PC-9 (cell line): Measurements from ENCODE around the gene ELAVL3. TPM values are rescaled to one million over a fixed set of nuclear protein-coding genes. Genes with fewer than 3 reads are reported as not detected.

Experiments used
- BruUV-seq: library from RNA; stranded (reverse); fragments of 400-500 nt; replicated peaks from 2 replicates; lab custom pipeline; 2021; lab: Mats Ljungman, UMichigan
- CTCF ChIA-PET: fragments of 300-600 bp; sonication (Branson Sonifier 250); formaldehyde crosslinking; loops from one replicate; lab custom pipeline; 2022; ENCODE audit warnings: antibody characterized with exemption; lab: Charles Lee
- POLR2A ChIA-PET: fragments of 300-600 bp; sonication (Branson Sonifier 250); formaldehyde crosslinking; loops from one replicate; lab custom pipeline; 2022; ENCODE audit warnings: antibody characterized with exemption; ENCODE audit not compliant: unreplicated experiment; lab: Charles Lee
- DNase-seq, 2 experiments: peaks; one replicate each; pipeline versions ENCODE4 v3.0.0 to v3.0.0-alpha.2; 2015 to 2022; ENCODE audit warnings: mixed read lengths in 1 of 2
- H2AFZ ChIP-seq: fragments of 200-600 bp; sonication (generic); 2 replicates; pipeline ENCODE4 v1.8.1; 2017; ENCODE audit warnings: antibody characterized with exemption
- H3F3A ChIP-seq: fragments of 200-600 bp; sonication (generic); 2 replicates; pipeline ENCODE4 v1.8.1; 2017; ENCODE audit warnings: antibody characterized with exemption, mild to moderate bottlenecking, low read depth; ENCODE audit not compliant: insufficient read depth
- H3K27ac ChIP-seq: fragments of 200-600 bp; sonication (generic); 2 replicates; pipeline ENCODE4 v1.6.1; 2016; ENCODE audit warnings: mixed run types
- H3K27me3 ChIP-seq: fragments of 200-600 bp; sonication (generic); 2 replicates; pipeline ENCODE4 v1.6.1; 2016; ENCODE audit warnings: low read depth, mixed run types; ENCODE audit not compliant: insufficient read depth
- H3K36me3 ChIP-seq: fragments of 200-600 bp; sonication (generic); 2 replicates; pipeline ENCODE4 v1.6.1; 2016; ENCODE audit warnings: low read depth, mixed run types
- H3K4me1 ChIP-seq: fragments of 200-600 bp; sonication (generic); replicated peaks from 2 replicates; pipeline ENCODE4 v1.6.1; 2016; ENCODE audit warnings: mixed run types; ENCODE audit not compliant: insufficient read depth
- H3K4me2 ChIP-seq: fragments of 200-600 bp; sonication (generic); 2 replicates; pipeline ENCODE4 v1.6.1; 2017; ENCODE audit warnings: mixed run types
- H3K4me3 ChIP-seq: fragments of 200-600 bp; sonication (generic); 2 replicates; pipeline ENCODE4 v1.6.1; 2016; ENCODE audit warnings: mixed run types
- H3K79me2 ChIP-seq: fragments of 200-600 bp; sonication (generic); 2 replicates; pipeline ENCODE4 v1.6.1; 2017; ENCODE audit warnings: low read depth, mixed run types
- H3K9me2 ChIP-seq: fragments of 200-600 bp; sonication (generic); 2 replicates; pipeline ENCODE4 v1.8.1; 2017; ENCODE audit warnings: mild to moderate bottlenecking; ENCODE audit not compliant: insufficient read depth
- H3K9me3 ChIP-seq: fragments of 200-600 bp; sonication (generic); 2 replicates; pipeline ENCODE4 v1.8.1; 2016; ENCODE audit warnings: low read depth; ENCODE audit not compliant: insufficient read depth
- H4K20me1 ChIP-seq: fragments of 200-600 bp; sonication (generic); 2 replicates; pipeline ENCODE4 v1.8.1; 2017; ENCODE audit not compliant: insufficient read depth
- CTCF ChIP-seq: fragments of 200-600 bp; sonication (generic); conservative IDR thresholded peaks from 2 replicates; pipeline ENCODE4 v1.6.1; 2017; ENCODE audit warnings: mixed run types, antibody characterized with exemption, mild to moderate bottlenecking, moderate library complexity
- EZH2 ChIP-seq: fragments of 200-600 bp; sonication (generic); IDR thresholded peaks from 2 replicates; pipeline ENCODE4 v1.8.0; 2017; ENCODE audit warnings: antibody characterized with exemption, low read depth
- intact Hi-C: fragments of 100-400 bp; cut with micrococcal nuclease; formaldehyde crosslinking; loops from one replicate; pipeline ENCODE4 v1.10.0; 2022; ENCODE audit not compliant: unreplicated experiment
- total RNA-seq: library from RNA; stranded (reverse); gene quantifications from 2 replicates; pipeline ENCODE4 v1.2.3, GENCODE V29; 2021

Gene ELAVL3
- total RNA-seq, 1 experiment from 2014 or later: not detected

- POLR2A ChIA-PET: interaction anchor here (0.6 kb wide), 1 partner anchor 12 kb away, joined by 6 read pairs; no protein-coding TSS in a partner anchor
- H4K20me1 ChIP-seq: no peaks in the 10 kb centered on the region
- no peak overlapping the region for H2AFZ ChIP-seq
- H3K9me2 ChIP-seq: no peaks in the 10 kb centered on the region
- no peaks in the 10 kb centered on the region for H3K4me1 ChIP-seq
- no peaks in the 10 kb centered on the region for H3K27me3 ChIP-seq
- CTCF ChIA-PET: interaction anchor here (0.6 to 0.7 kb wide), 3 partner anchors 20 to 62 kb away, joined by 3 to 10 read pairs (median 3); no protein-coding TSS in a partner anchor
- TF ChIP-seq CTCF: no peak
- TF ChIP-seq EZH2: no peak
- H3K79me2 ChIP-seq: no peaks in the 10 kb centered on the region
- intact Hi-C loops: no loop called here
- peaks cover 13% of the 10 kb centered on the region for H3K36me3 ChIP-seq
- no TSS peak for BruUV-seq
- no peak overlapping the region for H3K4me3 ChIP-seq
- H3K9me3 ChIP-seq: no peaks in the 10 kb centered on the region
- no peak for DNase-seq
- no peak overlapping the region for H3K4me2 ChIP-seq
- H3F3A ChIP-seq: peaks cover 26% of the 10 kb centered on the region
- H3K27ac ChIP-seq: no peak overlapping the region
Measured at GRCh38 chr19:11405846-11406643, 74.8 kb downstream of the ELAVL3 start.

GRCh38 chr19:11404588-11405222 is 76.1 kb downstream of the ELAVL3 start:
- DNase-seq: no peak
- no TSS peak for BruUV-seq
- Histone ChIP-seq H3K79me2 (no peaks in the 10 kb centered on the region), H3K36me3 (peaks cover 13% of the 10 kb centered on the region), H3K9me3 (no peaks in the 10 kb centered on the region), H3K4me1 (no peaks in the 10 kb centered on the region), H3K4me2 (no peak overlapping the region), H3K27me3 (no peaks in the 10 kb centered on the region), H3F3A (peaks cover 22% of the 10 kb centered on the region), H2AFZ (no peak overlapping the region), H3K4me3 (no peak overlapping the region), H3K27ac (no peak overlapping the region), H4K20me1 (no peaks in the 10 kb centered on the region), H3K9me2 (no peaks in the 10 kb centered on the region)
- intact Hi-C loops: no loop called here
- ChIA-PET CTCF (no interaction called here), POLR2A (no interaction called here)
- no peak for TF ChIP-seq EZH2
- no peak for TF ChIP-seq CTCF

GRCh38 chr19:11401808-11402543 is 78.9 kb downstream of the ELAVL3 start:
- no peaks in the 10 kb centered on the region for H3K9me2 ChIP-seq
- H3K4me3 ChIP-seq: no peak overlapping the region
- intact Hi-C loops: no loop called here
- H3K27me3 ChIP-seq: no peaks in the 10 kb centered on the region
- ChIA-PET POLR2A (no interaction called here), CTCF (no interaction called here)
- DNase-seq: no peak
- H2AFZ ChIP-seq: no peak overlapping the region
- no peaks in the 10 kb centered on the region for H3K79me2 ChIP-seq
- H3K4me1 ChIP-seq: no peaks in the 10 kb centered on the region
- H3F3A ChIP-seq: peaks cover 16% of the 10 kb centered on the region
- H3K36me3 ChIP-seq: peaks cover 11% of the 10 kb centered on the region
- no peak for TF ChIP-seq CTCF
- TF ChIP-seq EZH2: no peak
- BruUV-seq: no TSS peak
- no peaks in the 10 kb centered on the region for H3K9me3 ChIP-seq
- no peak overlapping the region for H3K27ac ChIP-seq
- H4K20me1 ChIP-seq: no peaks in the 10 kb centered on the region
- H3K4me2 ChIP-seq: no peak overlapping the region
